Suprapubic skin (tissue), 4 donors: ENCODE measurements around the gene AKAP13.

ENCODE experiments used
- CTCF ChIP-seq, 2 donors: fragments of 200-600 bp in 1 of 2; fragments of 450-650 bp in 1 of 2; sonication (generic) in 1 of 2; IDR thresholded peaks; one replicate each; pipeline ENCODE4 v1.5.1; 2016 to 2019; ENCODE audit warnings: antibody characterized with exemption in 2 of 2, mild to moderate bottlenecking in 1 of 2, moderate library complexity in 1 of 2
- EP300 ChIP-seq: sonication (generic); formaldehyde crosslinking; IDR thresholded peaks from one replicate; pipeline ENCODE4 v1.6.1; 2017; ENCODE audit warnings: antibody characterized with exemption
- POLR2A ChIP-seq, 2 donors: fragments of 450-650 bp; IDR thresholded peaks; one replicate each; pipeline ENCODE4 v1.6.1; 2017; ENCODE audit warnings: antibody characterized with exemption in 2 of 2, mild to moderate bottlenecking in 2 of 2, moderate library complexity in 2 of 2
- POLR2AphosphoS5 ChIP-seq, 3 donors: sonication (generic); formaldehyde crosslinking; IDR thresholded peaks; one replicate each; pipeline ENCODE4 v1.6.1; 2017; ENCODE audit warnings: antibody characterized with exemption in 3 of 3

DNA sequence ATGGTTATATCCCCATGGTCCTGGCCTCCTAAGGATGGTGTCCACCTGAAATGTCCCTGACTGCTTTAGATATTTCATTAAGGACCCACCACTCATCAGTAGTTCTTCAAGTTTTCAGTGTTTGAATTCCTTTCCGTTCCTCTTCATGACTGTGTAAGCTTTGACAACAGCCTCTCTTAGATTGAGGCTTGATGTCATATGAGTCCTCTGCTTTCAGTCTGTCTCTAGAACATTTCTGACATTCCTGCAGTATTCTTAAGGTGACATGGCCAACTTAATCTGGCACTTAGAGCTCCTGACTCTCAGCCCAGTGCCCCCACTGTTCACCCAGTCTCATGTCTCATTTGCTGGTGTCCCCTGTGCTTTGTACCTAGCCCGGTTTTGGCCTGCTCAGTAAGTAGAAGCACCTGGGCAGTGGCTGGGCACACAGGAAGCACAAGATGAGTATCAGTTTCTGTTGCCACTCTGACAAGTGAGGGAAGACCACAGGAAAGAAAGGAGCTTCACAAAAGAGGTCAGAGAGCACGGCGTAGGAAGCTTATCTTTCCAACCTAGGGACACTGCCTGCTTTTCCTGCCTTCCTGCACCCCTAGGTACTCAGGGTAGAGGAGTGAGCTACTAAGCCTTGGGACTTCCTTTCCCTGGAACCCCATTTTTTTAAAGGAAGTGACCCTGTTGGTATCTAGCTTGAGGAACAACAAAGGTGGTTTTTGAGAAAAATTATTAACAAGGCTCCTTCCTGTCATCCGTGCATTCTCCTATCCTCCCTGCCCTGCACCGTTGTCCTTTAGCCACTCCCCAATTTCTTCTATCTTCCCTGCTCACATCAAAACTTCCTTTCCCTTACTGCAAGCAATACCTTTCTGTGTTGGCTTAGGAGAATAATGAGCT is 311.2 kb downstream of the AKAP13 start:
- TF ChIP-seq POLR2AphosphoS5 (IDR thresholded peaks at IDR 0.05) (no peak), POLR2A (IDR thresholded peaks at IDR 0.05) (no peak), CTCF (IDR thresholded peaks at IDR 0.05) (no peak), EP300 (no peak)
